Stimulated activated CD4-positive, alpha-beta T cell treated with anti-CD3 and anti-CD28 coated beads, Interleukin-4, amount 100 ng/mL, for 48 hours (primary cell): Measurements from ENCODE around the gene USP12.
A peak's percentile ranks its signal among the peaks of the same experiment; 100 is the strongest.
"Not testable (repeated sequence)": the region's sequence is repeated elsewhere in the genome, so short reads cannot be mapped to it uniquely, and the experiment has no call there.

Experiments used
- DNase-seq, 2 donors: peaks; one replicate each; pipeline ENCODE4 v3.0.0-alpha.2; 2020; ENCODE audit warnings: low read depth in 2 of 2

USP12 gene

GRCh38 chr13:27171244-27171826, at the start of gene USP12:
Gene USP12, minus strand, starts transcription at chr13:27171811. Its CDS starts 172 bp downstream, at chr13:27171639.
- DNase-seq = peak in 1 of 2 donors; percentile 30

- no peak for DNase-seq
Observed at GRCh38 chr13:27219611-27220010, 48.0 kb upstream of the USP12 start.

- not testable (repeated sequence) for DNase-seq
Observed at GRCh38 chr13:27218861-27219260, 47.2 kb upstream of the USP12 start.

- DNase-seq = not testable (repeated sequence)
Observed at GRCh38 chr13:27217791-27218190, 46.2 kb upstream of the USP12 start.

GRCh38 chr13:27213386-27213785, 41.8 kb upstream of the USP12 start:
- DNase-seq = not testable (repeated sequence)

GRCh38 chr13:27211771-27212364, 40.3 kb upstream of the USP12 start:
- no peak for DNase-seq

- DNase-seq = no peak
Observed at GRCh38 chr13:27211271-27211670, 39.7 kb upstream of the USP12 start.

- DNase-seq = no peak
Observed at GRCh38 chr13:27208514-27208913, 36.9 kb upstream of the USP12 start.

- no peak for DNase-seq
Observed at GRCh38 chr13:27203854-27204253, 32.2 kb upstream of the USP12 start.

GRCh38 chr13:27203186-27203585, 31.6 kb upstream of the USP12 start:
- DNase-seq = no peak

GRCh38 chr13:27201661-27202060, 30.1 kb upstream of the USP12 start:
- no peak for DNase-seq

GRCh38 chr13:27200413-27201070, 28.9 kb upstream of the USP12 start:
- no peak for DNase-seq

- DNase-seq = no peak
Observed at GRCh38 chr13:27199696-27200095, 28.1 kb upstream of the USP12 start.

GRCh38 chr13:27199211-27199610, 27.6 kb upstream of the USP12 start:
- no peak for DNase-seq

GRCh38 chr13:27194895-27195764, 23.5 kb upstream of the USP12 start:
- DNase-seq = no peak

GRCh38 chr13:27194209-27194608, 22.6 kb upstream of the USP12 start:
- no peak for DNase-seq

- no peak for DNase-seq
Observed at GRCh38 chr13:27193496-27193895, 21.9 kb upstream of the USP12 start.

- DNase-seq = no peak
Observed at GRCh38 chr13:27192973-27193372, 21.4 kb upstream of the USP12 start.

- not testable (repeated sequence) for DNase-seq
Observed at GRCh38 chr13:27192367-27192766, 20.8 kb upstream of the USP12 start.

GRCh38 chr13:27189192-27189591, 17.6 kb upstream of the USP12 start:
- DNase-seq = no peak

GRCh38 chr13:27188239-27188638, 16.6 kb upstream of the USP12 start:
- no peak for DNase-seq

- no peak for DNase-seq
Observed at GRCh38 chr13:27186295-27186694, 14.7 kb upstream of the USP12 start.
